ENCODE data around the gene IL13RA1. TPM values are rescaled to one million over a fixed set of nuclear protein-coding genes. Genes with fewer than 3 reads are reported as not detected.

IL13RA1 gene
- total RNA-seq, 4 donors from 2014 or later = 40.0 to 71.4 (median 46.8) TPM

- H3K27ac ChIP-seq = no peak overlapping the region
- no peaks in the 10 kb centered on the region for H3K9me3 ChIP-seq
- H3K27me3 ChIP-seq = no peaks in the 10 kb centered on the region
- TF ChIP-seq POLR2A (IDR thresholded peaks at IDR 0.05) (no peak), CTCF (IDR thresholded peaks at IDR 0.05) (no peak)
- H3K36me3 ChIP-seq = no peaks in the 10 kb centered on the region
- intact Hi-C loops (cut with DNase I) = no loop called here
- 79 to 80% methylated on average over 4 of the region's 4 CpGs for WGBS, 2 donors
- no peak overlapping the region for H3K4me3 ChIP-seq (replicated peaks in 1 of 3)
- no peak for DNase-seq
- no peaks in the 10 kb centered on the region for H3K4me1 ChIP-seq
Observed at GRCh38 chrX:118755633-118756032, 28.2 kb downstream of the IL13RA1 start.

- Histone ChIP-seq H3K27ac (no peak overlapping the region), H3K9me3 (no peaks in the 10 kb centered on the region), H3K4me3 (replicated peaks in 1 of 3) (no peak overlapping the region)
Observed at GRCh38 chrX:118756101-118756500, 28.7 kb downstream of the IL13RA1 start.

GRCh38 chrX:118758511-118758910 is 31.1 kb downstream of the IL13RA1 start:
- no peaks in the 10 kb centered on the region for H3K27me3 ChIP-seq
- H3K36me3 ChIP-seq = no peaks in the 10 kb centered on the region
- H3K27ac ChIP-seq = no peak overlapping the region
- no peak overlapping the region for H3K4me3 ChIP-seq (replicated peaks in 1 of 3)
- intact Hi-C loops (cut with DNase I) = no loop called here
- WGBS, 2 donors = 83 to 86% methylated on average over 2 of the region's 2 CpGs
- DNase-seq = no peak
- H3K4me1 ChIP-seq = no peaks in the 10 kb centered on the region
- H3K9me3 ChIP-seq = no peaks in the 10 kb centered on the region
- TF ChIP-seq POLR2A (IDR thresholded peaks at IDR 0.05) (no peak), CTCF (IDR thresholded peaks at IDR 0.05) (no peak)

More at GRCh38 chrX:118756101-118756500, 28.7 kb downstream of the IL13RA1 start:
- no peak for DNase-seq
- no peak for TF ChIP-seq POLR2A (IDR thresholded peaks at IDR 0.05)
- TF ChIP-seq CTCF (IDR thresholded peaks at IDR 0.05) = no peak
- H3K4me1 ChIP-seq = no peaks in the 10 kb centered on the region
- H3K27me3 ChIP-seq = no peaks in the 10 kb centered on the region
- intact Hi-C loops (cut with DNase I) = no loop called here
- WGBS, 2 donors = 85 to 93% methylated on average over 2 of the region's 2 CpGs
- no peaks in the 10 kb centered on the region for H3K36me3 ChIP-seq

GRCh38 chrX:118760025-118760424 is 32.6 kb downstream of the IL13RA1 start:
- H3K27me3 ChIP-seq = no peaks in the 10 kb centered on the region
- H3K4me3 ChIP-seq (replicated peaks in 1 of 3) = no peak overlapping the region
- TF ChIP-seq CTCF (IDR thresholded peaks at IDR 0.05) = no peak
- TF ChIP-seq POLR2A (IDR thresholded peaks at IDR 0.05) = no peak
- no peaks in the 10 kb centered on the region for H3K9me3 ChIP-seq
- H3K27ac ChIP-seq = no peak overlapping the region
- no peaks in the 10 kb centered on the region for H3K36me3 ChIP-seq
- DNase-seq = no peak
- no peaks in the 10 kb centered on the region for H3K4me1 ChIP-seq
- intact Hi-C loops (cut with DNase I) = no loop called here
- 86 to 92% methylated on average over 3 of the region's 3 CpGs for WGBS, 2 donors

GRCh38 chrX:118761939-118762707 is 34.7 kb downstream of the IL13RA1 start:
- intact Hi-C loops (cut with DNase I) = no loop called here
- Histone ChIP-seq H3K36me3 (no peaks in the 10 kb centered on the region), H3K4me3 (replicated peaks in 1 of 3) (no peak overlapping the region), H3K27me3 (no peaks in the 10 kb centered on the region), H3K4me1 (no peaks in the 10 kb centered on the region), H3K27ac (no peak overlapping the region), H3K9me3 (no peaks in the 10 kb centered on the region)
- TF ChIP-seq POLR2A (IDR thresholded peaks at IDR 0.05) (no peak), CTCF (IDR thresholded peaks at IDR 0.05) (no peak)
- no peak for DNase-seq
- 52 to 55% methylated on average over 5 of the region's 5 CpGs for WGBS, 2 donors

Data from thyroid gland (tissue), 4 donors.